HG02884 (cell line): Measurements from ENCODE around the gene TIMM22.
"Not testable (repeated sequence)": the region's sequence is repeated elsewhere in the genome, so short reads cannot be mapped to it uniquely, and the experiment has no call there.

ENCODE experiments used
- ATAC-seq: cut with Tn5 transposase; IDR thresholded peaks from one replicate; pipeline ENCODE4 v1.9.1; 2021; ENCODE audit warnings: mild to moderate bottlenecking, moderate library complexity; ENCODE audit not compliant: unreplicated experiment

The TIMM22 gene

GRCh38 chr17:996554-997344 lies at the start of gene TIMM22:
Gene TIMM22 (plus strand): TSS chr17:997129. CDS start chr17:997143, 14 bp downstream.
- peak; percentile 89 for ATAC-seq

- ATAC-seq = no peak
Measured at GRCh38 chr17:948284-948852, 48.6 kb upstream of the TIMM22 start.

GRCh38 chr17:949623-950303 lies 47.2 kb upstream of the TIMM22 start:
- no peak for ATAC-seq

- ATAC-seq = no peak
Measured at GRCh38 chr17:951325-952132, 45.4 kb upstream of the TIMM22 start.

GRCh38 chr17:952592-952991 lies 44.3 kb upstream of the TIMM22 start:
- not testable (repeated sequence) for ATAC-seq

GRCh38 chr17:953767-954166 lies 43.2 kb upstream of the TIMM22 start:
- ATAC-seq = no peak

GRCh38 chr17:954431-955164 lies 42.3 kb upstream of the TIMM22 start:
- ATAC-seq = no peak

GRCh38 chr17:956905-957304 lies 40.0 kb upstream of the TIMM22 start:
- no peak for ATAC-seq

GRCh38 chr17:957856-958421 lies 39.0 kb upstream of the TIMM22 start:
- ATAC-seq = no peak

- ATAC-seq = no peak
Measured at GRCh38 chr17:958712-959451, 38.0 kb upstream of the TIMM22 start.

GRCh38 chr17:962166-962565 lies 34.8 kb upstream of the TIMM22 start:
- no peak for ATAC-seq

GRCh38 chr17:962670-963069 lies 34.3 kb upstream of the TIMM22 start:
- no peak for ATAC-seq

- no peak for ATAC-seq
Measured at GRCh38 chr17:964876-965275, 32.1 kb upstream of the TIMM22 start.

GRCh38 chr17:965311-965989 lies 31.5 kb upstream of the TIMM22 start:
- ATAC-seq = no peak

- no peak for ATAC-seq
Measured at GRCh38 chr17:967122-967521, 29.8 kb upstream of the TIMM22 start.

- ATAC-seq = no peak
Measured at GRCh38 chr17:968812-969730, 27.9 kb upstream of the TIMM22 start.

- ATAC-seq = no peak
Measured at GRCh38 chr17:969811-970355, 27.0 kb upstream of the TIMM22 start.

GRCh38 chr17:970364-970763 lies 26.6 kb upstream of the TIMM22 start:
- no peak for ATAC-seq
